SU-DHL-6 (cell line): ENCODE measurements around the gene TNFRSF19.

Experiments
- EZH2phosphoT487 ChIP-seq: fragments of 200-600 bp; sonication (generic), shearing (Covaris generic); conservative IDR thresholded peaks from 2 replicates; pipeline ENCODE4 v1.6.1; 2018; ENCODE audit warnings: mild to moderate bottlenecking, antibody characterized with exemption, low read length, moderate library complexity, mixed read lengths
- TF ChIP-seq, protein P1 (sequence below): fragments of 200-600 bp; sonication (generic); IDR thresholded peaks from one replicate; pipeline ENCODE4 v1.5.1; 2017; ENCODE audit warnings: antibody characterized with exemption, mild to moderate bottlenecking, low read length, moderate library complexity; ENCODE audit not compliant: insufficient read depth, poor library complexity, severe bottlenecking

DNA sequence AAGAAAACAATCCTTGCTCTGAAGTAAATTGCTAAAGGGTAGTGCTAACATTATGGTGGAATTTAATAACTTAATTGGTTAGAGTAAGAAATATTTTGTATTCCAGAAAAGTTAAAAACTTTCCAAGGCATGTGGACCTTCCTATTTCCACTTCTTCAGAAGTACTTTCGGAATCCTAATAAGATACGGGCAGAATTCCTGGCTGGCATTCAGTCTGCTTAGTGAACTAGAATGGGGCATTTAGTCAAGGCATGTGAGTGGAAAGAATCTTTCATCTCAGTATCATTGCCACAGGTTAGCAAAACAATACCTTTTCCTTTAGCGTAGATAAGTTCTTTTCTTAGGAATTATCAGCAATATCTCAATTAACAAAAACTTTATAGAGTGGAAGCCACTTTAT, 85.1 kb downstream of the TNFRSF19 start:
- TF ChIP-seq, protein P1, sequence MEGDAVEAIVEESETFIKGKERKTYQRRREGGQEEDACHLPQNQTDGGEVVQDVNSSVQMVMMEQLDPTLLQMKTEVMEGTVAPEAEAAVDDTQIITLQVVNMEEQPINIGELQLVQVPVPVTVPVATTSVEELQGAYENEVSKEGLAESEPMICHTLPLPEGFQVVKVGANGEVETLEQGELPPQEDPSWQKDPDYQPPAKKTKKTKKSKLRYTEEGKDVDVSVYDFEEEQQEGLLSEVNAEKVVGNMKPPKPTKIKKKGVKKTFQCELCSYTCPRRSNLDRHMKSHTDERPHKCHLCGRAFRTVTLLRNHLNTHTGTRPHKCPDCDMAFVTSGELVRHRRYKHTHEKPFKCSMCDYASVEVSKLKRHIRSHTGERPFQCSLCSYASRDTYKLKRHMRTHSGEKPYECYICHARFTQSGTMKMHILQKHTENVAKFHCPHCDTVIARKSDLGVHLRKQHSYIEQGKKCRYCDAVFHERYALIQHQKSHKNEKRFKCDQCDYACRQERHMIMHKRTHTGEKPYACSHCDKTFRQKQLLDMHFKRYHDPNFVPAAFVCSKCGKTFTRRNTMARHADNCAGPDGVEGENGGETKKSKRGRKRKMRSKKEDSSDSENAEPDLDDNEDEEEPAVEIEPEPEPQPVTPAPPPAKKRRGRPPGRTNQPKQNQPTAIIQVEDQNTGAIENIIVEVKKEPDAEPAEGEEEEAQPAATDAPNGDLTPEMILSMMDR, result no peak
- no peak for TF ChIP-seq EZH2phosphoT487
